Hepatocyte (in vitro differentiated cells): Measurements from ENCODE around the gene CPNE4.
"Not testable (repeated sequence)": the region's sequence is repeated elsewhere in the genome, so short reads cannot be mapped to it uniquely, and the experiment has no call there.

Experiments used
- CTCF ChIP-seq: fragments of 200-600 bp; sonication (generic); IDR thresholded peaks from 2 replicates; pipeline ENCODE4 v1.5.1; 2016; ENCODE audit warnings: antibody characterized with exemption, mild to moderate bottlenecking; ENCODE audit not compliant: poor library complexity
- EZH2 ChIP-seq: fragments of 200-600 bp; sonication (generic); IDR thresholded peaks from 2 replicates; pipeline ENCODE4 v1.6.1; 2016; ENCODE audit warnings: antibody characterized with exemption, mild to moderate bottlenecking, borderline replicate concordance
- EZH2phosphoT487 ChIP-seq: fragments of 200-600 bp; sonication (generic); IDR thresholded peaks from one replicate; pipeline ENCODE4 v1.6.1; 2018; ENCODE audit warnings: antibody characterized with exemption, mild to moderate bottlenecking, low read depth, moderate library complexity; ENCODE audit not compliant: unreplicated experiment, severe bottlenecking

GRCh38 chr3:131486545-131486944 is 548.3 kb downstream of the CPNE4 start:
- not testable (repeated sequence) for TF ChIP-seq CTCF, EZH2phosphoT487, EZH2
